Smooth muscle cell (in vitro differentiated cells): ENCODE measurements around the gene PNPLA1. TPM values are rescaled to one million over a fixed set of nuclear protein-coding genes. Genes with fewer than 3 reads are reported as not detected.

Experiments
- DNase-seq: peaks from one replicate; lab custom pipeline; 2025; ENCODE audit not compliant: unreplicated experiment; lab: John Stamatoyannopoulos, UW
- H2AFZ ChIP-seq: fragments of 200-600 bp; sonication (generic); 2 replicates; pipeline ENCODE4 v1.6.0; 2016; ENCODE audit warnings: antibody characterized with exemption, low read depth, mild to moderate bottlenecking
- H3F3A ChIP-seq: fragments of 200-600 bp; sonication (generic); 2 replicates; pipeline ENCODE4 v1.6.0; 2017; ENCODE audit warnings: antibody characterized with exemption, low read depth
- H3K27ac ChIP-seq: fragments of 200-600 bp; sonication (generic); 2 replicates; pipeline ENCODE4 v1.5.1; 2016; ENCODE audit warnings: low read depth, mild to moderate bottlenecking
- H3K27me3 ChIP-seq: fragments of 200-600 bp; sonication (generic); 2 replicates; pipeline ENCODE4 v1.6.1; 2016; ENCODE audit warnings: low read depth, mild to moderate bottlenecking
- H3K36me3 ChIP-seq: fragments of 200-600 bp; sonication (generic); 2 replicates; pipeline ENCODE4 v1.5.1; 2016; ENCODE audit warnings: low read depth
- H3K4me1 ChIP-seq: fragments of 200-600 bp; sonication (generic); 2 replicates; pipeline ENCODE4 v1.5.1; 2016; ENCODE audit warnings: low read depth
- H3K4me2 ChIP-seq: fragments of 200-600 bp; sonication (generic); 2 replicates; pipeline ENCODE4 v1.6.0; 2016; ENCODE audit warnings: mild to moderate bottlenecking
- H3K4me3 ChIP-seq: fragments of 200-600 bp; sonication (generic); 2 replicates; pipeline ENCODE4 v1.5.1; 2016; ENCODE audit warnings: mild to moderate bottlenecking
- H3K79me2 ChIP-seq: fragments of 200-600 bp; sonication (generic); 2 replicates; pipeline ENCODE4 v1.6.0; 2016; ENCODE audit warnings: low read depth, mild to moderate bottlenecking
- H3K9ac ChIP-seq: fragments of 200-600 bp; sonication (generic); 2 replicates; pipeline ENCODE4 v1.6.0; 2016; ENCODE audit warnings: low read depth
- H3K9me3 ChIP-seq: fragments of 200-600 bp; sonication (generic); replicated peaks from 2 replicates; pipeline ENCODE4 v1.5.1; 2016; ENCODE audit warnings: low read depth
- H4K20me1 ChIP-seq: fragments of 200-600 bp; sonication (generic); 2 replicates; pipeline ENCODE4 v1.6.0; 2016; ENCODE audit warnings: low read depth
- WGBS: methylation state at CpG from one replicate; pipeline ENCODE4 v1.1.7; 2016; ENCODE audit warnings: low lambda C conversion rate; 5-methylcytosine and 5-hydroxymethylcytosine counted together
- polyA plus RNA-seq: library from polyadenylated mRNA; unstranded; fragments of >200 nt; fragmentation: Nextera tagmentation; extraction: Ambion mirVana; gene quantifications from 2 replicates; pipeline ENCODE4 v1.2.1, GENCODE V29; 2016
- total RNA-seq: library from RNA; depleted of rRNA; stranded (reverse); fragments of >200 nt; gene quantifications from 2 replicates; pipeline ENCODE4 v1.2.3, GENCODE V29; 2014
- TF ChIP-seq, protein P1 (sequence below): fragments of 200-600 bp; sonication (generic); IDR thresholded peaks from 2 replicates; pipeline ENCODE4 v1.5.1; 2017; ENCODE audit warnings: borderline replicate concordance, mild to moderate bottlenecking, antibody characterized with exemption; ENCODE audit not compliant: insufficient read depth, poor library complexity, severe bottlenecking

PNPLA1 gene
- total and polyA plus RNA-seq, 2 experiments from 2014 or later, result not detected

DNA sequence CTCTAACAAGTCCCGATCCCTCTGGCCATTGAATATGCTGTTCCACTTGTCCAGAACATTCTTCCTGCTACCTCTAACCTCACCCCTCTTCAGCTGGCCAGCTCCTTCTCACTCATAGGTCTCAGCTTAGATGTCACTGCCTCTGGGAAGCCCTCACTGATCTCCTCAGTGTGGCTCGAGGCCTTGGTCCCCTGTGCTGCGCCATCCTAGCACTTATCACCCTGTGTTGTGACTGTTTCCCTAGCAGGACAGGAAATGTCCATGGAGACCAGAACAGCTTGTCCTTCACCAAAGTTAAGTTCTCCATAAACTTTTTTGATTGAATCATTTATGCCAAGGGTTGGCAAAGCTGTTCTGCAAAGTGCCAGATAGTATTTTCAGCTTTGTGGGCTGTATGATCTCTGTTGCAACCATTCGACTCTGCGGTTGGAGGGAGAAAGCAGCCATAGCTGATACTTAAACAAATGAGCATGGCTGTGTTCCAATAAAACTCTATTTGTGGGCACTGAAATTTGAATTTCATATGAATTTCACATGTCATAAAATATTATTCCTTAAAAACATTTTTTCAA is 73.3 kb downstream of the PNPLA1 start:
- H3K27me3 ChIP-seq, result no peaks in the 10 kb centered on the region
- no peak overlapping the region for H3K27ac ChIP-seq
- TF ChIP-seq, protein P1, sequence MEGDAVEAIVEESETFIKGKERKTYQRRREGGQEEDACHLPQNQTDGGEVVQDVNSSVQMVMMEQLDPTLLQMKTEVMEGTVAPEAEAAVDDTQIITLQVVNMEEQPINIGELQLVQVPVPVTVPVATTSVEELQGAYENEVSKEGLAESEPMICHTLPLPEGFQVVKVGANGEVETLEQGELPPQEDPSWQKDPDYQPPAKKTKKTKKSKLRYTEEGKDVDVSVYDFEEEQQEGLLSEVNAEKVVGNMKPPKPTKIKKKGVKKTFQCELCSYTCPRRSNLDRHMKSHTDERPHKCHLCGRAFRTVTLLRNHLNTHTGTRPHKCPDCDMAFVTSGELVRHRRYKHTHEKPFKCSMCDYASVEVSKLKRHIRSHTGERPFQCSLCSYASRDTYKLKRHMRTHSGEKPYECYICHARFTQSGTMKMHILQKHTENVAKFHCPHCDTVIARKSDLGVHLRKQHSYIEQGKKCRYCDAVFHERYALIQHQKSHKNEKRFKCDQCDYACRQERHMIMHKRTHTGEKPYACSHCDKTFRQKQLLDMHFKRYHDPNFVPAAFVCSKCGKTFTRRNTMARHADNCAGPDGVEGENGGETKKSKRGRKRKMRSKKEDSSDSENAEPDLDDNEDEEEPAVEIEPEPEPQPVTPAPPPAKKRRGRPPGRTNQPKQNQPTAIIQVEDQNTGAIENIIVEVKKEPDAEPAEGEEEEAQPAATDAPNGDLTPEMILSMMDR, result no peak
- no peak overlapping the region for H3K4me3 ChIP-seq
- H3K79me2 ChIP-seq, result no peaks in the 10 kb centered on the region
- 62% methylated on average over 5 of the region's 5 CpGs for WGBS
- no peak overlapping the region for H2AFZ ChIP-seq
- peaks cover 5% of the 10 kb centered on the region for H3K4me1 ChIP-seq
- H3K9me3 ChIP-seq, result no peaks in the 10 kb centered on the region
- H3F3A ChIP-seq, result peaks cover 12% of the 10 kb centered on the region
- no peak overlapping the region for H3K4me2 ChIP-seq
- H3K9ac ChIP-seq, result no peak overlapping the region
- no peaks in the 10 kb centered on the region for H3K36me3 ChIP-seq
- DNase-seq, result no peak
- no peaks in the 10 kb centered on the region for H4K20me1 ChIP-seq

DNA sequence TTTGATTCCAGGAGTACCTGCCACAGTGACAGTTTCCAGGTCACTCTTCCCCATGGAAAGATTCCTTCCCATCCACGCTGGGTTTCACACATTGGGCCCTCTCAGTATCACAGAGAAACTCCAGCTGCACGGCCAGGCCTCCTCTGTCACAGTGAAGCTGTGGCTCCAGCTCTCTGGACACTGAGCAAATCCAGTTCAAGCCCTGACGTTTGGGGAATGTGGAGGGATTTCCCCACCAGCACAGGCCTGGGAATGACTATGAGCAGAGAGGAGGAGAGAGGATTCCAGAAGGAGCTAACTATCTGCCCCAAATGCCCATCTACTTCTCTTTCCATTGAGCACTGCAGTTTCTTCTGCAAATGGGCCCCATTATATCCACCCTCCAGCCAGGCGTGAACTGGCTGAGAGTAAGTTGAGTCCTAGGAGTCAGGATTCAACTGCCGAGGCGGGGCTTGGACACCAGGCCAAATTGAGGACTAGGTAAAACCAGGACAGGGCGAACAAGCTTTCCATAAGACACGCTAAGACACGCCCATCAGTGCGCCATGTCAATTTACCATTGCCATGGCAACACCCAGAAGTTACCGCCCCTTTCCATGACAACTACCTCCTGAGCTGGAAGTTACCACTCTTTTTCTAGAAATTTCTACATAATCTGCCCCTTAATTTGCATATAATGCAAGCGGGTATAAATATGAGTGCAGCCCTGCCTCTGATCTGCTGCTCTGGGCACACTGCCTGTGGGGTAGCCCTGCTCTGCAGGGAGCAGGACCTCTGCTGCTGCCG is 76.0 kb downstream of the PNPLA1 start:
- peaks cover 5% of the 10 kb centered on the region for H3K4me1 ChIP-seq
- WGBS, result 72% methylated on average over 13 of the region's 13 CpGs
- H3K9ac ChIP-seq, result peak overlapping the region; percentile 2
- peak overlapping the region; percentile 71 for H3K27ac ChIP-seq
- H3K79me2 ChIP-seq, result no peaks in the 10 kb centered on the region
- no peak overlapping the region for H3K4me3 ChIP-seq
- H2AFZ ChIP-seq, result peak overlapping the region; percentile 51
- no peaks in the 10 kb centered on the region for H4K20me1 ChIP-seq
- H3K9me3 ChIP-seq, result no peaks in the 10 kb centered on the region
- no peaks in the 10 kb centered on the region for H3K36me3 ChIP-seq
- peak overlapping the region; percentile 40 for H3K4me2 ChIP-seq
- peaks cover 17% of the 10 kb centered on the region for H3F3A ChIP-seq
- H3K27me3 ChIP-seq, result no peaks in the 10 kb centered on the region
- TF ChIP-seq, protein P1, result no peak
- peak; percentile 30 for DNase-seq

DNA sequence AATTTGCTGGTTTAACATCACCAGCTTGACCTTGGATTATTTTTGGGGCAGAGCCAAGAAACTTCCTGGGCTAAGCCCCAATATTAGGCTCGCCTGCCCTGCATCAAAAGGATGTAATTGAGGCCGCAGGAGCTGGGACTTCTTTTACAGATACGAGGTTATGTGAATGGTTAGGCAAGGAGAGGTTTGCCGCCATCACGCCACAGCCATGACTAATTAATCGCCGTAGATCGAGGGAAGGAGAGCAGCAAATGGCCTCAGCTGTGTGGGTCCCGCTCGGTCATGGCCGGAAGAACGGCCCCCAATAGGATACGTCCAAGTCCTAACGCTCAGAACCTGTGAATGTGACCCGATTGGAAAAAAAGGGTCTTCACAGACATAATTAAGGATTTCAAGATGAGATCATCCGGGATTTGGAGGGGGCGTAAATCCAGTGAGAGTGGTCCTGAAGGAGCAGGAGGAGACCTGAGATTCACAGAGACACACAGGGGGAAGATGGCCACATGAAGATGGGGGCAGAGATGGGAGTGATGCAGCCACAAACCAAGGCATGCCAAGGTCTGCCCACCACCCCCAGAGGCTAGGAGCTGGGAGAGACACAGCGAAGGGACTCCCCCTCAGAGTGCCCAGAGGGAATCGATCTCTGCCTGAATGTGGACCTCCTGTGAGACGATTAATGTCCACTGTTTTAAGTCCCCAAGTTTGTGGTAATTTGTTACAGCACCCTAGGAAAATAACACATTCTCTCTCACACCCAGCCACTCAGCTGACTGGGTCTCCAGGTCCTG is 76.8 kb downstream of the PNPLA1 start:
- TF ChIP-seq, protein P1, result no peak
- Histone ChIP-seq H3K27ac (peak overlapping the region; percentile 71), H3K79me2 (no peaks in the 10 kb centered on the region), H3K4me3 (no peak overlapping the region), H2AFZ (no peak overlapping the region), H4K20me1 (no peaks in the 10 kb centered on the region), H3F3A (peaks cover 25% of the 10 kb centered on the region), H3K27me3 (no peaks in the 10 kb centered on the region), H3K4me2 (peak overlapping the region; percentile 40), H3K9ac (peak overlapping the region; percentile 2), H3K4me1 (peaks cover 5% of the 10 kb centered on the region), H3K36me3 (no peaks in the 10 kb centered on the region), H3K9me3 (no peaks in the 10 kb centered on the region)
- DNase-seq, result no peak
- WGBS, result 91% methylated on average over 20 of the region's 20 CpGs
